Measurements from ENCODE around the gene R3HDM4.

DNA sequence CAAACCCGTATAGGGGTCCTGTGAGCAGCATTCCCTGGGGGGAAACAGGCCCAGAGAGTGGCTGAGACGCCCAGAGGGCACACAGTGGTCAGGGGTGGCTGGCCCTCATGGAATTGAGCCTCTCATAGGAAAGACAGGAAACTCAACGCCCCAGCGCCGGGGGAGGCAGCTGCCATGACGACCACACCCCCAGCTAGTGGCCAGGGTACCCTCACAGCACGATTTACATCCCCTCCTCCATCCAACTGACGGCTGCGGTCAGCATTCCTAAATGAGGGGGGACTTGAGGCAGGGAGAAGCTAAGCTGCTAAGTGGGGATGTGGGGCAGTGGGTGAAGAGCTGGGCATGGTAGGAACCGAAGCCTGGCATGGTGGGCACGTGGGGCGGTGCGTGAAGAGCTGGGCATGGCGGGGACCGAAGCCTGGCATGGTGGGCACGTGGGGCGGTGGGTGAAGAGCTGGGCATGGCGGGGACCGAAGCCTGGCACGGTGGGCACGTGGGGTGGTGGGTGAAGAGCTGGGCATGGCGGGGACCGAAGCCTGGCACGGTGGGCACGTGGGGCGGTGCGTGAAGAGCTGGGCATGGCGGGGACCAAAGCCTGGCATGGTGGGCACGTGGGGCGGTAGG lies 30.0 kb downstream of the R3HDM4 start:
- TF ChIP-seq CTCF (conservative IDR thresholded peaks at IDR 0.05; ENCODE audit: low read length) (no peak), EZH2phosphoT487 (IDR thresholded peaks at IDR 0.05; ENCODE audit: borderline replicate concordance) (no peak)

All from Loucy (cell line).